ENCODE results near the gene PGA5.

Gene PGA5

GRCh38 chr11:61294717-61295595, 54.0 kb downstream of the PGA5 start, which contains the start of gene VWCE:
VWCE (minus strand) TSS chr11:61295316; CDS start chr11:61295037, 279 bp downstream.
- Histone ChIP-seq H3K9me3 (ENCODE audit: control insufficient read depth, low read length) (no peaks in the 10 kb centered on the region), H3K27ac (ENCODE audit: insufficient read depth, low read length, poor library complexity, severe bottlenecking) (no peak within 1 kb of the TSS), H3K4me1 (ENCODE audit: control insufficient read depth, insufficient read depth, low read length, poor library complexity, severe bottlenecking) (peaks cover 20% of the 10 kb centered on the region), H3K27me3 (replicated peaks; ENCODE audit: control insufficient read depth, insufficient read depth, low read length, poor library complexity, severe bottlenecking) (peaks cover 3% of the 10 kb centered on the region), H3K4me3 (ENCODE audit: insufficient read depth, low read depth, low read length, poor library complexity, severe bottlenecking) (peak within 1 kb of the TSS; percentile 64), H3K36me3 (ENCODE audit: control insufficient read depth, insufficient read depth, low read length) (peaks cover 9% of the 10 kb centered on the region)
- DNase-seq, result peak in 1 of 3 donors; percentile 25

DNA sequence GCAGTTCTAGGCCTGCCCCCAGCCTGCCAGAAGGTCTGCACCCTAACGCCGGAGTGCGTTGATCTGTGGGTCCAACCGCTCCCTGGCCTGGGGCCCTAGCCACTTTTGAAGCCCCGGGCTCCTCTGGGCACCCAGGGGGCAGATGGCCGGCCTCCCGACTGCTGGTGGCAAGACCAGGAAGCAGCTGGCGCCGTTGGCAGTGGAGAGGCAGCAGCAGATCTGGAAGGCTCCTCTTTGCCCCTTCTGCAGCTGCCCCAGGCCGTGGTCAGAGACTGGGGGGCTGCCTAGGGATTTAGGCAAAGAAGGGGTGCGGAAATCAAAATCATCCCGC, 54.6 kb downstream of the PGA5 start:
- Histone ChIP-seq H3K4me1 (ENCODE audit: control insufficient read depth, insufficient read depth, low read length, poor library complexity, severe bottlenecking) (peaks cover 20% of the 10 kb centered on the region), H3K9me3 (ENCODE audit: control insufficient read depth, low read length) (no peaks in the 10 kb centered on the region), H3K36me3 (ENCODE audit: control insufficient read depth, insufficient read depth, low read length) (peaks cover 15% of the 10 kb centered on the region), H3K27me3 (replicated peaks; ENCODE audit: control insufficient read depth, insufficient read depth, low read length, poor library complexity, severe bottlenecking) (peaks cover 3% of the 10 kb centered on the region), H3K4me3 (ENCODE audit: insufficient read depth, low read depth, low read length, poor library complexity, severe bottlenecking) (peak overlapping the region; percentile 64), H3K27ac (ENCODE audit: insufficient read depth, low read length, poor library complexity, severe bottlenecking) (no peak overlapping the region)
- no peak for DNase-seq

GRCh38 chr11:61297341-61297740, 56.4 kb downstream of the PGA5 start:
- Histone ChIP-seq H3K27me3 (replicated peaks; ENCODE audit: control insufficient read depth, insufficient read depth, low read length, poor library complexity, severe bottlenecking) (peaks cover 3% of the 10 kb centered on the region), H3K36me3 (ENCODE audit: control insufficient read depth, insufficient read depth, low read length) (peaks cover 33% of the 10 kb centered on the region), H3K4me1 (ENCODE audit: control insufficient read depth, insufficient read depth, low read length, poor library complexity, severe bottlenecking) (peaks cover 20% of the 10 kb centered on the region), H3K27ac (ENCODE audit: insufficient read depth, low read length, poor library complexity, severe bottlenecking) (no peak overlapping the region), H3K4me3 (ENCODE audit: insufficient read depth, low read depth, low read length, poor library complexity, severe bottlenecking) (no peak overlapping the region), H3K9me3 (ENCODE audit: control insufficient read depth, low read length) (no peaks in the 10 kb centered on the region)
- no peak for DNase-seq

DNA sequence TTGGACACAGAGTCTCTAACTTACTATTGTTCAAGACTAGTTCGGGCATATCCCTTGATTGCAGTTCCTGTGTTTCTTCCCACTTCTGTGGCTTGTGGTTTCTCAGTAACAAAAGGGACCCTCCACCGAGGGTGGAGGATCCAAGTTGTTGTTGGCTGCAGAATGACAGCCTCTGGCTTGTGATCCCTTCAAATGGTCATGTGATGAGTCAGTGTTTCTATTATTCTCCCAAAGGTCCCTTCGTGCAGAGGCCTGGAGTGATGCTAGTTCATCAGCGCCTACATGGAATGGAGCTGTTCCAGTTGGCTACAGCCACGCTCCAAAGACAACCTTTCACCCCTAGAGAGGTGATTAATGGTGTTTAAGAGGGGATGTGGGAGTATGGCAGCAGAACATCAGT, 56.8 kb downstream of the PGA5 start:
- H3K36me3 ChIP-seq (ENCODE audit: control insufficient read depth, insufficient read depth, low read length), result peaks cover 37% of the 10 kb centered on the region
- H3K4me3 ChIP-seq (ENCODE audit: insufficient read depth, low read depth, low read length, poor library complexity, severe bottlenecking), result no peak overlapping the region
- no peak overlapping the region for H3K27ac ChIP-seq (ENCODE audit: insufficient read depth, low read length, poor library complexity, severe bottlenecking)
- H3K4me1 ChIP-seq (ENCODE audit: control insufficient read depth, insufficient read depth, low read length, poor library complexity, severe bottlenecking), result peaks cover 20% of the 10 kb centered on the region
- H3K9me3 ChIP-seq (ENCODE audit: control insufficient read depth, low read length), result no peaks in the 10 kb centered on the region
- no peak for DNase-seq
- peaks cover 3% of the 10 kb centered on the region for H3K27me3 ChIP-seq (replicated peaks; ENCODE audit: control insufficient read depth, insufficient read depth, low read length, poor library complexity, severe bottlenecking)

- no peak overlapping the region for H3K4me3 ChIP-seq (ENCODE audit: insufficient read depth, low read depth, low read length, poor library complexity, severe bottlenecking)
- H3K4me1 ChIP-seq (ENCODE audit: control insufficient read depth, insufficient read depth, low read length, poor library complexity, severe bottlenecking), result peaks cover 19% of the 10 kb centered on the region
- no peak for DNase-seq
- no peak overlapping the region for H3K27ac ChIP-seq (ENCODE audit: insufficient read depth, low read length, poor library complexity, severe bottlenecking)
- H3K36me3 ChIP-seq (ENCODE audit: control insufficient read depth, insufficient read depth, low read length), result peaks cover 47% of the 10 kb centered on the region
- H3K27me3 ChIP-seq (replicated peaks; ENCODE audit: control insufficient read depth, insufficient read depth, low read length, poor library complexity, severe bottlenecking), result peaks cover 3% of the 10 kb centered on the region
- H3K9me3 ChIP-seq (ENCODE audit: control insufficient read depth, low read length), result no peaks in the 10 kb centered on the region
Measured at GRCh38 chr11:61298663-61299244, 57.8 kb downstream of the PGA5 start.

Measured in effector memory CD4-positive, alpha-beta T cell (primary cell).